Chondrocyte (in vitro differentiated cells): ENCODE results near the gene RMDN2. TPM values are rescaled to one million over a fixed set of nuclear protein-coding genes. Genes with fewer than 3 reads are reported as not detected.
A peak's percentile ranks its signal among the peaks of the same experiment; 100 is the strongest.

ENCODE experiments used
- DNase-seq: peaks from one replicate; pipeline ENCODE4 v3.0.0; 2021; ENCODE audit warnings: mixed read lengths, low spot score
- H3K27ac Mint-ChIP-seq: one replicate; pipeline ENCODE4 v1.8.0; 2021; ENCODE audit warnings: mild to moderate bottlenecking, moderate library complexity, mixed read lengths; ENCODE audit not compliant: unreplicated experiment
- H3K27me3 Mint-ChIP-seq: 2 replicates; pipeline ENCODE4 v1.8.0; 2021; ENCODE audit warnings: low read depth, mixed read lengths
- H3K36me3 Mint-ChIP-seq: 2 replicates; pipeline ENCODE4 v1.8.0; 2021; ENCODE audit warnings: low read depth, mixed read lengths
- H3K4me1 Mint-ChIP-seq: 2 replicates; pipeline ENCODE4 v1.8.0; 2021; ENCODE audit warnings: low read depth, mild to moderate bottlenecking, mixed read lengths
- H3K4me3 Mint-ChIP-seq: one replicate; pipeline ENCODE4 v1.8.0; 2021; ENCODE audit warnings: mild to moderate bottlenecking, moderate library complexity, mixed read lengths; ENCODE audit not compliant: unreplicated experiment
- H3K9me3 Mint-ChIP-seq: 2 replicates; pipeline ENCODE4 v1.8.0; 2021; ENCODE audit warnings: low read depth, mixed read lengths
- CTCF ChIP-seq: fragments of 200-600 bp; sonication (generic); IDR thresholded peaks from 2 replicates; pipeline ENCODE4 v1.5.0; 2021; ENCODE audit warnings: antibody characterized with exemption, mild to moderate bottlenecking, moderate library complexity
- total RNA-seq: library from RNA; stranded (reverse); gene quantifications from 3 replicates; pipeline ENCODE4 v1.2.1, GENCODE V29; 2021

Gene RMDN2
- total RNA-seq, 1 donor from 2014 or later = 8.1 TPM

- H3K4me3 Mint-ChIP-seq = no peak overlapping the region
- no peaks in the 10 kb centered on the region for H3K36me3 Mint-ChIP-seq
- H3K9me3 Mint-ChIP-seq = peaks cover 5% of the 10 kb centered on the region
- DNase-seq = no peak
- no peak overlapping the region for H3K27ac Mint-ChIP-seq
- H3K27me3 Mint-ChIP-seq = no peaks in the 10 kb centered on the region
- peaks cover 5% of the 10 kb centered on the region for H3K4me1 Mint-ChIP-seq
- TF ChIP-seq CTCF = no peak
These were observed 20.7 kb upstream of the RMDN2 start for GRCh38 chr2:37904425-37904824.

DNA sequence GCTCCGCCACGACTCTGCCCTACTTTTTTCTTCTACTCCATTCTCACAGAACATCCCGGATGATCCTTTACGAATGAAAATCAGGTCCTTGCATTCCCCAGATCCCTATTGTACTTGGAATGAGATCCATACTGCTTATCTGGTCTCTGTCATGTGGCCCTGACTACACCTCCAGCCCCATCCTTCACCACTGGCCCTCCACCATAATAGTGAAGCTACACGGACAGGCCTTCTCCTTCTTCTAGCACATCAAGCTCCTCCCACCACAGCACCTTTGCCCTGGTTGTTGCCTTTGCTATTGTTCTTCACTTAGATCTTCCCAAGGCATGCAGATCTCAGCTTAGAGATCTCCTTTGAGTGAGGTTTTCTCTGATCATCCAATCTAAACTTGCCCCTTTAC is 20.1 kb upstream of the RMDN2 start:
- H3K4me3 Mint-ChIP-seq = no peak overlapping the region
- H3K4me1 Mint-ChIP-seq = peaks cover 5% of the 10 kb centered on the region
- no peaks in the 10 kb centered on the region for H3K27me3 Mint-ChIP-seq
- H3K9me3 Mint-ChIP-seq = peaks cover 5% of the 10 kb centered on the region
- no peak for DNase-seq
- H3K27ac Mint-ChIP-seq = no peak overlapping the region
- no peak for TF ChIP-seq CTCF
- H3K36me3 Mint-ChIP-seq = no peaks in the 10 kb centered on the region

DNA sequence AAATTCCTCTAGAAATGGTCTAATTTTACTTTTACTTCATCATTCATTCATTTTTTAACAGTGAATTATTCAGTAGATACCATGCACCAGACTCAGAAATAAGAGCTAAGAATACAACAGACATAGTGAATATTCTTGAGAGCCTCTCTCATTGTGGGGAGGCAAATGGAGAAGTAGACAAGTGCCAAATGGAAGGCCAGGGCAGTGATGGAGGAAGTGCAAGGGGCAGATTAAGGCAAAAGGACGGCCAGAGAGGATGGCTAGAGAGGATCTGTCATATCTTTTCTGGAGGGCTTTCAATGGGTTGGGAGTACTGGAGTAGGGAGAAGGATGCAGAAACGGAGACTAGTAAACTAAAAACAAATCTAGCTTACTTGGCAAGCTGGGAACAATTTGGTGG is 19.0 kb upstream of the RMDN2 start:
- TF ChIP-seq CTCF = no peak
- Mint-ChIP-seq H3K27me3 (no peaks in the 10 kb centered on the region), H3K4me3 (no peak overlapping the region), H3K27ac (no peak overlapping the region), H3K4me1 (peaks cover 5% of the 10 kb centered on the region), H3K9me3 (peaks cover 3% of the 10 kb centered on the region), H3K36me3 (no peaks in the 10 kb centered on the region)
- DNase-seq = no peak

DNA sequence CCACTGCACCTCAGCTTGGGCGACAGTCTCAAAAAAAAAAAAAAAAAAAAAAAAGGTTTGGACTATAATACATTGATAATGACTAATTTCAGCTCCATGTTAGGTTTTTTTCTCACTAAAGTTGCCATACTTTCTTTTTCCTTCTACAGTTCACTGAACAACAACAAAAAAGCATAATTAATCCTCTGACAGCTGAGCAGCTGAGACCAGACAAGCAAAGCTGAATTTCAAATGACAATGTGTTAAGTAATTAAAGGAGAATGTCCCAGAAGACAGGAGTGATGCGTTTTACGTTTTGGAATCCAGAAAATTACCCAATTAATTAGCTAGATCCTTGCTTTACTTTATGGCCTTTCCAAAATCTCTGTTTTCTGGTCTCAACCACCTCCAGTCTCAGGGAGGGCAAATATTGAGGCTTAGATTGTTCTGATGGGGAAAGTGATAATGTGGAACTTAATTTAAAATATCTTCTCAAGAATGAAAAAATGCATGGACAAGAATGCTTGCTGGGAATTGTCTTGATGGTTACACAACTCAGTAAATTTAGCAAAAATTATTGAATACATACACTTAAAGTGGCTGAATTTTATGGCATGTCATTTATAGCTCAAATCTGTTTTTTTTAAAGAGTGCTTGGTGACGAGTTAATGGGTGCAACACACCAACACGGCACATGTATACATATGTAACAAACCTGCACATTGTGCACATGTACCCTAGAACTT is 17.4 kb upstream of the RMDN2 start:
- Mint-ChIP-seq H3K27me3 (no peaks in the 10 kb centered on the region), H3K36me3 (no peaks in the 10 kb centered on the region), H3K4me1 (peaks cover 13% of the 10 kb centered on the region), H3K9me3 (no peaks in the 10 kb centered on the region), H3K4me3 (no peak overlapping the region), H3K27ac (no peak overlapping the region)
- no peak for DNase-seq
- no peak for TF ChIP-seq CTCF

DNA sequence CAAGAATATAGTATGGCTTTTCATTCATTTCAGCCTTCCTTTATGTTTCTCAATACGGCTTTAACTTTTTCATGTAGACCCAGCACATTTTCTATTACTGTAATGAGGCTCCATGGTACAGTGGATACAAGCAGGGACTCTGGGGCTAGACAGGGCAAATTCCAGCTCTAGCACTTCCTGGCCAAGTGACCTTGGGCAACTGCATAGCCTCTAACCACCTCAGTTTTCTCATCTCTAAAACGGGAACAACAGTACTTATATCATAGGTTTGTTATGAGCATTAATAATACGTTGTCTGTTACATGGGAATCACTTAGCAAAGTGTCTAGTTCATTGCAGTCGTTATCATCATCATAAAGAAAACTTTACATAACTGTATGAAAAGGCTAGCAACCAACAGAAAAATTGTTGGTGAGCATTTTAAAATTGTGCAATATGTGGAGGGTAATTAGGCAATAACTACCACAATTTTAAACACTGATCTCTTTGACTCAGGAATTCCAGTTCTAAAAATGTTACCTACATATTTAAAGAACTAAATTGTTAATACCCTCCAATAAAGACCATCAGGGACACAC is 13.7 kb upstream of the RMDN2 start:
- Mint-ChIP-seq H3K27me3 (no peaks in the 10 kb centered on the region), H3K36me3 (no peaks in the 10 kb centered on the region), H3K27ac (peak overlapping the region; percentile 70), H3K4me3 (no peak overlapping the region), H3K4me1 (peaks cover 17% of the 10 kb centered on the region), H3K9me3 (no peaks in the 10 kb centered on the region)
- no peak for DNase-seq
- no peak for TF ChIP-seq CTCF
